Stimulated activated CD8-positive, alpha-beta memory T cell treated with anti-CD3 and anti-CD28 coated beads, Interleukin-7, amount 100 ng/mL, for 24 hours (primary cell): ENCODE measurements around the gene IFNA2.
"Not testable (repeated sequence)": the region's sequence is repeated elsewhere in the genome, so short reads cannot be mapped to it uniquely, and the experiment has no call there.

Experiments
- DNase-seq: peaks from one replicate; pipeline ENCODE4 v3.0.0-alpha.2; 2020; ENCODE audit warnings: low read depth

The IFNA2 gene

DNA sequence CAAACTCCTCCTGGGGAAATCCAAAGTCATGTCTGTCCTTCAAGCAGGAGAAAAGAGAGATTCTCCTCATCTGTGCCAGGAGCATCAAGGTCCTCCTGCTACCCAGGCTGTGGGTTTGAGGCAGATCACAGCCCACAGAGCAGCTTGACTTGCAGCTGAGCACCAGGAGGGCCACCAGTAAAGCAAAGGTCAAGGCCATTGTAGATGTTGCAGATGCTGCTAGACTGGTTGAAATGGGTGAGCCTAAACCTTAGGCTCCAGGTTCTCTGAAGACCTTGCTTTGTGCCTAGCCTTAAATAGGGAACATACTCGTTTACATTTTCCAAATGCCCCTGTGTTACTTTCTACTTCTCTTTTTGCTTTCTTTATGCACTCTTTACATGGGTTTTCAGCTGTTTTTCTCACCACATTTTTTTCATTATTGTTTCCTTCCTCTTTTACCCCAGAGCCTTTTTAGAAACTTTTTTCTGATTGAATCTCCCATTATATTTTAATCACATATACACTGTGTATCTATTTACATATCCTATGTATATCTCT is at the start of gene IFNA2:
Gene IFNA2, minus strand, starts transcription at position 268 of the 540 bp plus-strand sequence. Its CDS starts 69 bp downstream, at position 199.
- DNase-seq: no peak

DNA sequence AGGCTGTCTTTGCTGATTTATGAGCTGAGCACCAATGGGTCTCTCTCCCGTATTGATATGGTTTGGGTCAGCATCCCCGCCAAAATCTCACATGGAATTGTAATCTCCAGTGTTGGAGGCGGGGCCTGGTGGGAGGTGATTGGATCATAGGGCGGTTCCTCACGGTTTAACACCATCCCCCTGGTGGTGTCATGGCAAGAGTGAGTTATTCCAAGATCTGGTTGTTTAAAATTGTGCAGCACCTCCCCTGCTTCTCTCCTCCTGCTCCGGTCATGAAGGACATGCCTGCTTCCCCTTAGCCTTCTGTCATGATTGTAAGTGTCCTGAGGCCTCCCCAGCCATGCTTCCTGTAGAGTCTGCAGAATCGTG is 49.8 kb upstream of the IFNA2 start:
- DNase-seq: not testable (repeated sequence)

DNA sequence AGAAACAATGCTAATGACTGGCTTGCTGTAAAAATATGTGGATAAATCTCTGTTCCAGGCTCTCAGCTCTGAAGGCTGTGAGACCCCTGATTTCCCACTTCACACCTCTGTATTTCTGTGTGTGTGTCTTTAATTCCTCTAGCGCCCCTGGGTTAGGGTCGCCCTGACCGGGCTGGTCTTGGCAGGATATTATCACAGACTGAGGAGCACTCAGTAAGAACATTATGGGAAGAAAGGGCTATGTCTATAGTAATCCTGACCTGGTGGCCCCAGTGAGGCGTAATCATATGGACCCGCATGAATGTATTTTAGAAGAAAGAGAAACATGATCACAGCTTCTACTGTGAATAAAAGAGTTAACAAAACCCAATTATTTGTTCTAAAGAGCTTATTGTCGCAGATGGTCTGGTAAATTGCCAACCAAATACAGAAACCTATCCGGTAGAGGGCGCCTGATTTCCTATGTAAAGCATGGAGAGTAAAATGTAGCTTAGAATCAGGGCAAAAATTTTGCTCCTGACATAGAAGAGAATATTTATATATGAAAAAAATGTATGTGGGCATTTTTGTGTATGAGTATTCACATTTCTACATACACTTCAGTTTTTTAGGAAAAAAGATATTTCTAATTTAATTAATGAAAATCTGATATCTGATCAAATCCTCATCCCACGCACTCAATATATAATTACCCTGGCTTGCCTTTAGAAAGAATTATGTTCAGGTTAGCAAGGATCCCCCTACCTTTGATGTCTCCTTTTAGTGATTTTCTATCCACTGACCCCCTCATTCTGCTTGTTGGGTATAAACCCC is 49.2 kb upstream of the IFNA2 start:
- DNase-seq: peak; percentile 4

DNA sequence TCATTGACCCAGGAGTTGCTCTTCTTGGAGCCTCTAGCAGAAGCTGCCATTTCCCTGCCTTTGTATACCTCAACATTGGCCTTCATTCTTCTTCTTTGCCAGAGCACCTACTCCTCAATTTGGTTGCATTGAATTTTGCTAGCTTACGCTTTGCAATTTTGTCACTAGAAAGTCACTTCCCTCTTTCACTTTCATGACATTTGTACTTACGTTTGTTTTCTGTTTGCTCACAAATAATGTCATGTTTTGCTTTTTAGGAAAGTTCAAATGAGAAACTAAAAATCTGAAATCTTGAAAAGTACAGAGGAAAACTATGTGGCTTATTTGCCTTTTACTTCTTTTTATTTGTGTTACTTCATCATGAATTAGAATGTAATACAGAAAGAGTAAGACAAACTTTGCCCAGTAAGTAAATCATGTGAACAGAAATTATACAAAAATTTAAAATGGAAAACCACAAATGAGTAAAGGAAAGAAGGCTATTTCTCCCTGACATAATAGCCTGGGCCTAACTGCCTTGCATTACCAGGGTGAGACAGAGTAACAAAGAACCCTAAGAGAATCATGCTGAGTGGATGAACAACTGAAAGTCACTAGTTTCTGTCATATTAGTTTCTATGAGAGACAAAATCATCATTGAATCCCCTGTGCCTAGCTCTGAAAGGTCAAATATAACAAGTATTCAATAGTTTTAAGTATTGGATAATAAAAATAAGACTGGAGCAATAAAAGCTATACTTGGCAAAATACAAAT is 47.7 kb upstream of the IFNA2 start:
- DNase-seq: no peak

DNA sequence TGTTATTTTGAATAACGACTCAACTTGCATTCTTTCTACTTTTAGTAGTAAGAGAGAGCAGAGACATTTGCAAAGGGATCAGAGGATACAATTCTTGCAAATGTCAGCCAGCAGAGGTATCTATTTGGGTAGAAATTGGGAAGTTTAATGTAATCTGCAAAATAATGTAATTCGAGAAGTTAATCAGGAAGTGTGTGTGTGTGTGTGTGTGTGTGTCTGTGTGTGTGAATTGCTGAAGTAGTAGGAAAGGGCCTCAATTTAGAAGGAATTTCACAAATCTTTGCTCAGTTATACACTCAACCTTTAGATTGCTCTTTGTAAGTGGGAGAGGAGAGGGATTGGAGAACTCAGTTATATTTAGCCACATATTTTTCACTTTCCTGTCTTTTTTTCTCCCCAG is 44.0 kb upstream of the IFNA2 start:
- no peak for DNase-seq

DNA sequence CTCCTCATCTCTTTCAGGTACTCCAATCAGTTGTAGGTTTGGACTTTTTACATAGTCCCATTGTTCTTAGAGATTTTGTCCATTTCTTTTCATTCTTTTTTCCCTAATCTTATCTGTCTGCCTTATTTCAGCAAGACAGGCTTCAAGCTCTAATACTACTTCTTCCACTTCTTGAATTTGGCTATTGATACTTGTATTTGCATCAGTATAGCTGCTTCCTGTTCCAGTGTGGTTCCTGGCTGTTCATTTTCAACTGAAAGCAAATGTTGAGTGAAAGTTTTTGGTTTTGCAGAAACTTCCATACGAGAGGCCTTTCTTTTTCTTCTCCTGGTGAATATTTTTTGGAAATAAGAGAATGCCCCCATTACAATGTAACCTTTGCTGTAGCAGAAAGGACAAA is 43.0 kb upstream of the IFNA2 start:
- no peak for DNase-seq

DNA sequence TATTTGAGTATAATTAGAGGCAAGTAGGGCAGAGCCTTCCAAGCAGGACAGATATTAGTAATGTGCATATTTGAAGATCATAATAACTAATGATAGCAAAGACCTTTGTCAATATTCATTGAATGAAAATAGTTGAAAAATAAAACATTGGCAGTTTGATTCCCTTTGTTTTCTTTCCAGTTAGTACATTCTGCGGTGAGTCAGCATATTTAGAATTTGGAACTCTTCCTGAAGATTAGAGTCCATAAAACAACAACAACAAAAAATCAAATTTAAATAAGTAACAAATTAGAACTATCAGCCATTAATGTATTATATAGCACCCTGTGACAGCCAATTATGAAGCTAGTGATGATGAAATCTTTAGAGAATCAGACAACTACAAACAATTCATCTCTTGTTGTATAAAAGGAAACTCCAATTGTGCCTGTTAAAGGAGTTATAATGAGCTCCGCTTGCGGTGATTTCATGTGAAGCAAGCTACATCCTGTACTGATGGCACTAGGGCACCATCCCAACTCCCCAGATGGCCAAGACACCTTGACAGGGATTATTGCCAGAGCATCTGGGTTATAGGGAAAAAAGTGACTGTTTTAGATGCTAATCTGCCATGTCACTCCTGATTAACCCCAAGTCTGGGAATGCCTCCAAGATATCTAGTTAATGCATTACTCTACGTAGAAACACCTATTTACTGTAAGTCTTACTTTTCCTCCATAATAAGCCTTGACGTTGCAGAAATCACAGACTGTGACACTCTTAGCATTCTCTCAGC is 30.5 kb upstream of the IFNA2 start:
- no peak for DNase-seq

DNA sequence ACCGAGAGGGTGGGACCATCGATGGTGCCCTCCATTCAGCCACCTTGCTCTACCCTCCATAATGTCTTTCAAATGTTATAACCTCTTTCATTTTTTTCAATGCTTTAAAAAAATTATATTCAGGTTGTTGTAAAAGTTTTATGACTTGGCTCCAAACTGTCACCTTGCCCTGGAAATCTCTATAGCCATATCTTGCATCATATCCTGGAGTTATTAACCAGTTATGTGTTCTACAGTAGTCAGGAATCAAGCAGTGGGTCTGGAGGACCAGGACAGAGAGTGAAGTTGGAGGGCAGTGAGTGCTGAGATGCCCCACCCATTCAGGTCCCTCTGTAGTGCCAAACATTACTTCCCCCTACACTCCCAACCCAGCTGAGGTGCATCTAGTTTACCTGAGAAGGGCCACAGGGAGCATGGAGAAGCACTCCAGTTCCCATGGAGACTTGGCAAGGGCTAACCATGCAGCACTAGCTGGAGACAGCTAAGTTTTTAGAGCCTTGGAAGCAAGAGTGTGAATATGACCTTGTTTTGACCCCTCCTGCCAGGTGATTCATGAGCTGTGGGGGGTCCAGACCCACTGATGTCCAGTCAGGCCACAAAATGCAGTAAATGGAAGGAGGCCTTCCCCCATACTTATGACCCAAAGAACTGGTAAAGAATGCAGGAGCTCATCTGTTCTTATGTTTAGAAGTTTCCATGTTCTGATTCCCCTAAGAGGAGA is 29.2 kb upstream of the IFNA2 start:
- DNase-seq: no peak

DNA sequence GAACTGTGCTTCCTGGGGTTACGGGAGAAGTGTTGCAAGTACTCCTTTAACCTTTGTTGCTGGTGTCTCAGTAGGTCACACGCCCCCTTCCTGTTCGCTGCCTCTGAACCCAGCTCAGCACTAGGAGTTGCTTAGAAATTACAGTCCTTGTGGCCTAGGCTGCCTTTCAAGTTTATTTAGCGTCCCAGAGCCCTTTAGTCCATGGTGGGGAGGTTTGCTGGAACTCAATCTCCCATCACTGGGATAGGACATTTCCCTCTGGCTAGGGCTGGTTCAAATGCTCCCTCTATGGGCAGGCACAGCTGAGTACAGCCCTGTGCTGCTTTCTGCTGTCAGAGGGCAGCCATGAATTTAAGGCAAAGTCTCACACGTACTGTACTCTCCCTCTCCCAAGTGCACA is 28.4 kb upstream of the IFNA2 start:
- DNase-seq: no peak

DNA sequence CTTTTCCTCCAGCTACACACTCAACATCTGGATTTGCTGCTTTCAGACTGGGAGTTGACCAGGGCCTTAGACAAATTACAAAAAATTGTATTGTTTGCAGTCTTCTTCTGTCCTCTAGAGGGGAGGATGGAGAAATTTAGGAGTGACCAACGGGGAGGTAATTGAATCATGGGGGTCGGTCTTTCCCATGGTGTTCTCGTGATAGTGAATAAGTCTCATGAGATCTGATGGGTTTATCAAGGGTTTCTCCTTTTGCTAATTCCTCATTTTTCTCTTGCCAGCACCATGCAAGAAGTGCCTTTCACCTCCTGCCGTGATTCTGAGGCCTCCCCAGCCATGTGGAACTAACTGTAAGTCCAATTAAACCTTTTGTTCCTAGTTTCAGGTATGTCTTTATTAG is 28.0 kb upstream of the IFNA2 start:
- no peak for DNase-seq

DNA sequence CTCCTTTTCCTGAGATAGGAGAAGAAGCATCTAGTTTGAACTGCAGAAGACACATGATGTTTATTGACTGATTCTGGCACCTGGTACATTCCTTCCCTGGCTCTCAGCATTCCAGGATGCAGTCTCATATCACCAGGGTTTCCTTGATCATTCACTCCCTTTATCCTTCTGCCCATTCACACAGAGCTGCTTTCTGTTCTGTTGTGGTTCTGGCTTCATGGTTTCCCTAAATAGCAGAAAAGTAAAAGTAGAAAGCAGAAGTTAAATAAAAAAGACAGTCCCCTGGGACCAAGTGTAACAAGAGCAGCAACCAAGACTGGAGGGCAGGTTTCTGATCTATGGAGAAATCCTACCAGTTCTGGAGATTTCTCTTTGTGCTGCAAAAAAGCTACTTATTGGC is 26.9 kb upstream of the IFNA2 start:
- DNase-seq: no peak

DNA sequence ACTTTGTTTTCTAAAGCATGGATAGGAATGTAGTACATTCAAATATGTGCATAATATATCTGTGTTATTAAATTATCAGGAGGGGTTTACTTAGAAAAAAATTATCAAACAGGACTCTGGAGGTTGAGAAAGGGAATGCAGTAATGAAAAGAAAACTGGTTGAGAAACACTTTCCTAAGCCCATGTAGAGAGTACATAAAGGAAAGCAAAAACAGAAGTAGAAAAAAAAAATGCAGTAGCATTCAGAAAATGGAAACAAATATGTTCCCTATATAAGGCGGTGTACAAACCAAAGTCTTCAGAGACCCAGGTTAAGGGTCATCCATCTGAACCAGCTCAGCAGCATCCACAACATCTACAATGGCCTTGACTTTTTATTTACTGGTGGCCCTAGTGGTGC is 23.6 kb upstream of the IFNA2 start, which contains the start of gene IFNA8:
Gene IFNA8, plus strand, starts transcription at position 301 of the 400 bp plus-strand sequence. Its CDS starts 60 bp downstream, at position 361.
- DNase-seq: no peak

DNA sequence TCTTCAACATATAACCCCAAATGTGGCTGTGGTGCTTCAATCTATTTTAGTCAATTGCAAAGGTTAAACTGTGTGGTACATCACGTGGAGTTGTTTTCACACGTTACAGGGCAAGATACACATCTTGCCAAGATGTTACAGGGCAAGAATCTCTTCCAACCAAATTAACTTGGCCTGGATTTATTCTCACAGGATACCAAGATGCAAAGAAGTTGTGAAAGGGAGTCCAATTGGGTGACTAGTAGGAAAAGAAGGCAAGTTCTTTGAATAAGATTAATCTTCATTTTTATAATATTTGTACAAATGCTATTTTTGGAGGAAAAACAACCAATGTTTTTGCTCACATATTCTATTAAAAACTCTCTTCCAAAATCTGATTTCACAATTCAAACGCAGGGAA is 18.9 kb upstream of the IFNA2 start:
- no peak for DNase-seq

DNA sequence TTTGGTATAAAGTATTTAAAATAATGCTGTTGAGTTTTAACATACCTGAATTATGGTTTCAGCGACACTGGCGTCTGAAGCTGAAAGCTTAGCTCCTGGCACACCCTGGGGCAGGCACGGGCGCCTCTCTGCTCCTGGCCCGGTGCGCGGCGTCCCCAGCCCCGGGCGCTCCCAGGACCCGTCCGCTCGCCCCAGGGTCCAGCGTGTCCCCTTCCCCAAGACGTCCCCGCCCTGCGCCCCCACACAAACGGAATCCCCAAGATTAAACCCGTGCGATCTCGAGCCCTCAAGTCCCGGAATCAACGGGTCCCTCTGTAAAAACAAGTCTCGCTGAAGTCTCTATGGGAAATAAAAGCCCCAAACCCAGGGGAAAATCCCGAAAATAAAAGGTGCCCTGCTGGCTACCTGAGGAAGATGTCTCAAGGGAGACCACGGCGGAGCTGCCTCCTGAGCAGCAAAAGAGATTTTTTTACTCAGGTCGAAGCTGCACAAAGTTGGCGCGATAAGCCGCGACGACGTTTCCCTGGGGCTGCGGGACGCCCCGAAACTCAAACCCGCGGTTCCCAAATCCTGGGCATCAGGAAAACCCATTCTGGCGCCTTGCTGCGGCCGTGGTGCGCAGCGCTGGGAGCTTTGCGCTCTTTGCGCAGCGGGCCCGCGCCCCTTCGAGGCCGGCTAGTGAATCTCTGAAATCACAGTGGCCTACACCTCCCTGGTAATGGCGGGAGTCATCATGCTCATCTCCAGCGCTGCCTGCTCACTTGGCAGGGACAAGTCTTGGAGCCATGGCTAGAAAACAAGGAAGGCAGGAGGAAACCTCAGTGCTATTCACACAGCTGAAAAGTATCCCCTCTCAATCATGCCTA is 17.4 kb upstream of the IFNA2 start:
- no peak for DNase-seq

DNA sequence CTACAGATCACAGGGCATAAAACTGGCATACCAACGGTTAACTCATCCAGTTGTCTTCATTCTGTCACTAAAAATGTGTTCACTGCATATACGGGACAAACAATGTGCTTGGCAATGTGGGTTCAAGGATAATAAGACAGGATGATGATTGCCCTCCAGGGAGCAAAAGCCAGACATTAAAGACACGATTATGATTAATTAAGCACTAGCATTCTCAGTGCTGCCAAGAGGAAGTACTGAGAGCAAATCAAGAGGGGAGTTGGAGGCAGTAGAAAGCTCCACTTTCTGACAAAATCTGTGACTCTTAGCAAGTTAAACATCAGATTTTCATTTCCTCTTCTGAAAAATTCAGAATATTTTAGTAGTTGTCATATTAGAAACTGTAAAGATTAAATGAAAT is 14.8 kb upstream of the IFNA2 start:
- no peak for DNase-seq

DNA sequence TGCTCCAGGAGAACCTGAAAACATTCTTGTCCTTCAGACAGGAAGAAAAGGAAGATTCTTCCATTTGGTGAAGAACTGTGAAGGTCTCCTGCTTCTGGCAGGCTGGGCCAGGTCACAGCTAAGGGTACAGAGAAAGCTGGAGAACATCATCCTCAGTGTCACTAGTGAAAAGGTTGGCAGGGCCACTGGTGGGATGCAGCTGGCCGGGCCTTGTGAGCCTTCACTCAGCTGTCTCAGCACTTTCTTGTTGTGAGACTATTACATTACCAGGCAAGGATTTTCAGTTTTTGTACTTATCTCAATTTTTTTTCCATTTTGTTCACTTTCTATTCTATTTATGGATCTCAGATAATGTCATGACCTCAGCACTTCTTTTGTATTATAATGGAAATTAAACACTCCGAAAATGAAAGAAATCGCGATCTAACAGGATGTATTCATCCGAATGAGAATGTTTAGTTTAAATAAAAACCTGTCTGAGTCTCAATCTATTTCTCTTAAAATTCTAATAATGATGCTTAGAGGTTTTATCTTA is 13.8 kb upstream of the IFNA2 start:
- no peak for DNase-seq

DNA sequence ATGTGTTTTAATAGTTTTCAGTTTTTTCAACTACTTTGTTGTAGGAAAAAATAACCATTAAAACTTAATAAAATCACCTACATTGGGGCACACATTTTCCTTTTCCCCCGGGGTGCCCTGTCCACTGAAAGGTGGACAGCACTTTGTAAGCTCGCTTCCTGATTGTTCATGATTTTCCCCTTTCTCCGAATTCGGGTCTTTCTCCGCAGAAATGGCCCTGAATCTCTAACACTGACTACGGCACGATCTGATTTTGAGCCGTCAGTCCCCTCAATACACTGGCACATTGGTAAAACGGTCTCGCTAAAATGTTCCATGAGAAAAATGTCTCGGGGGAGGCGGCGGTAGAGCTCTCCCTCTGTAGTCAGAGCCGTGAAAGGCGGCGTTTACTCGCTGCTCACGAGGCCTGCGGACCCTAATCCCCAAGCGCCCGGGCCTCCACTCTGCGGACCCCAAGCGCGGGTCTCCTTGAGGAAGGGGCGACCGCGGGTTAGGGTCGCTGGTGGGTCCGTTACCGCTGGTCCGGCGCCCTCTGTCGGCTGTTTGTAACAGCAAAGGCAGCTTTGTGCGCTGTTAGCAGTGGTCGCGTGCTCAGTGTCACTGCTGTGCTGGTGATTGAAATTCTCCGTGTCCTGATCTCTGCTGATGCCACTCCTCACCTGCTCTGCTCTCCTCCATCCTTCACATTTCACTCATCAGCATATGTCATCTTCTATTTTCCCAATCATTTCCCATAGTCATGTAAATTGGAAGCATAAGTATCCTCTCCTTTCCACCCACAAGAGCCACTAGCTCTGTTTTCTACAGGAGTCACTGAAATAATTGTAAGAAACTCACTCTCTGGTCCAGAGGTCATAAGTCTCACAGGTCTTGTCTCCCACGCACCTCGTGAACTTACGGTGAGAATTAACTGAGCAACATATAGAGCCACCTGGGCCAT is 10.8 kb upstream of the IFNA2 start:
- DNase-seq: peak; percentile 40

DNA sequence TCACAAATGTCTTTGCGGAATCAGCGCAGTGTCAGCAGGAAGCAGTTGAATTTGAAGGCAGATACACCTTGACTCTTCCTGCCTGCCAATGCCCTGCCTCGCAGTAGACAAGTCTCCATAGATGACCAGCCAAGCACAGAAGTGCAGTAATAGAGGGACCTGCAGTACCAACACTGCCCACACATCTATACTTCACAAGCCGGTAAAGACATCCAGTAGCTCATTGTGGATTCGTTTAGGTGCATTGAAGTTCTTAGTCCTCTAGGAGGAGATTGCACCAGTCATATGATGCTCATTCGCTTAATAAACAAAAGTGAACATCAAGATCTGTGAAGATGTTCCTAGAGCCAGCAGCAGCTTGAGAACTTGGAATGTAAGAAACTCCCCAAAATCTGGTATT is 7.1 kb upstream of the IFNA2 start:
- DNase-seq: no peak

DNA sequence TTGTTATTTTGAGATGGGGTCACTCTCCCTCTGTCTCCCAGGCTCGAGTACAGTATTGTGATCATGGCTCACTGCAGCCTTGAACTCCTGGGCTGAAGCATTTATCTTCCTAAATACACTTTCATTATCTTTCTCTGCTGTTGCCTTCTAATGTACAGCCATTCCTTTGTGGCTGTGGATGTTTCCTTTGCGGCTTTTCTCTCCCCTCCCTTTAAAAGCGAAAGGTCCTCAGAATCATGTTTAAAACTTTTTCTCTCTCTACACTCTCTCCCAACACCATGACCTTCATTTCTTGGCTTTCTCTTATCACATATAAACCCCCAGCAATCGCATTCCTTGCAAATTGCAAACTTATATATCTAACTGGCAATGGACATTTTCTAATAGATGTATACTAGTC is 1.6 kb downstream of the IFNA2 start:
- no peak for DNase-seq
